Mammary epithelial cell (primary cell): ENCODE data around the gene LCN15.

Source experiments
- EZH2 ChIP-seq: IDR thresholded peaks from 2 replicates; pipeline ENCODE4 v1.6.1; 2012; ENCODE audit warnings: low read length, inconsistent platforms, borderline replicate concordance
- TF ChIP-seq, protein P1 (sequence below), 2 donors: IDR thresholded peaks in 1 of 2; conservative IDR thresholded peaks in 1 of 2; 2 replicates each; pipeline ENCODE4 v1.5.1; 2011 to 2012; ENCODE audit warnings: inconsistent platforms in 2 of 2, low read length in 2 of 2, mild to moderate bottlenecking in 2 of 2, control low read depth in 1 of 2, low read depth in 1 of 2; ENCODE audit not compliant: insufficient read depth in 1 of 2; ENCODE audit errors: extremely low read depth in 1 of 2

- TF ChIP-seq, protein P1, sequence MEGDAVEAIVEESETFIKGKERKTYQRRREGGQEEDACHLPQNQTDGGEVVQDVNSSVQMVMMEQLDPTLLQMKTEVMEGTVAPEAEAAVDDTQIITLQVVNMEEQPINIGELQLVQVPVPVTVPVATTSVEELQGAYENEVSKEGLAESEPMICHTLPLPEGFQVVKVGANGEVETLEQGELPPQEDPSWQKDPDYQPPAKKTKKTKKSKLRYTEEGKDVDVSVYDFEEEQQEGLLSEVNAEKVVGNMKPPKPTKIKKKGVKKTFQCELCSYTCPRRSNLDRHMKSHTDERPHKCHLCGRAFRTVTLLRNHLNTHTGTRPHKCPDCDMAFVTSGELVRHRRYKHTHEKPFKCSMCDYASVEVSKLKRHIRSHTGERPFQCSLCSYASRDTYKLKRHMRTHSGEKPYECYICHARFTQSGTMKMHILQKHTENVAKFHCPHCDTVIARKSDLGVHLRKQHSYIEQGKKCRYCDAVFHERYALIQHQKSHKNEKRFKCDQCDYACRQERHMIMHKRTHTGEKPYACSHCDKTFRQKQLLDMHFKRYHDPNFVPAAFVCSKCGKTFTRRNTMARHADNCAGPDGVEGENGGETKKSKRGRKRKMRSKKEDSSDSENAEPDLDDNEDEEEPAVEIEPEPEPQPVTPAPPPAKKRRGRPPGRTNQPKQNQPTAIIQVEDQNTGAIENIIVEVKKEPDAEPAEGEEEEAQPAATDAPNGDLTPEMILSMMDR (conservative IDR thresholded peaks at IDR 0.05 in 1 of 2, IDR thresholded peaks at IDR 0.05 in 1 of 2; ENCODE audit: extremely low read depth in 1 of 2, insufficient read depth in 1 of 2, low read depth in 1 of 2, low read length in 2 of 2), result no peak
- no peak for TF ChIP-seq EZH2
These were observed 13.0 kb upstream of the LCN15 start for GRCh38 chr9:136777359-136777758.
